Nucleus accumbens (tissue), 56 donors: Measurements from ENCODE around the gene LIMS3.
"Not testable (repeated sequence)": the region's sequence is repeated elsewhere in the genome, so short reads cannot be mapped to it uniquely, and the experiment has no call there.

ENCODE experiments used
- DNase-seq, 56 donors: peaks; one replicate each; lab custom pipeline; 2025; lab: John Stamatoyannopoulos, UW

The LIMS3 gene

DNA sequence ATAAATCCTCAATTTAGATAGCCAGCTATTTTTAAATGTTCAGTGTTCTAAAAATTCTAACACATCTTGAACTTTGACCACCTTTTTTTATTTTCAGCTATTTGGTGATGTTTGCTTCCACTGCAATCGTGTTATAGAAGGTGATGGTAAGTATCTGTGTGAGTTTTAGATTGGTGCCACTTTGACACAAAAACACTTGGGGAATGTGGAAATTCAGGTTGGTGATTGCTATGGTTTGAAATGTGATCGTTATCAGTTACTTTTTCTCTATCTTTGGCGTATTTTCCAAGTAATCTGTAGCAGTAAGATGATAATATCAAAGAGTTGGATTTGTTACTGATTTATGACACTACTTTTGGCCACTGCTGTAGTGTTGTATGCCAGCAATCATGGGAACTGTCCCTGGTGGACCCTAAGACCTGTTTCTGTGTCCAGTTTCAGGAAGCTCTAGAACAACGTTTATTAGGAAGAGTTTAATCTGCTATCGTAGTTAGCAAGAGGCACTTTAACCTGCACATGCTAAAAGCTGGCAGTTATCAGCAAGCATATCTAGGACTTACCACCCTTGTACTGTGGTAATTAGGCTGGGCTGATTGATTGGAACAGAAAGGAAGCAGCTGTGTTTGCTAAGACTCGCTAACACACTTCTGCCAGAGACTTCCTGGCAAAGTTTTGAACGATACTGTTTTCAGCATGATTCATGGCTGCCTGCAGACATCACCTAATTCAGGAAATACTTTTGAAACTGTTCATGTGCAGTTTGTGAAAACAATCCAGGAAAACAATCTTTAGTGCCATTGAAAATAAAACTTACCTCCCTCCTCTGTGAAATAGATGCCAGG, 23.3 kb downstream of the LIMS3 start:
- not testable (repeated sequence) for DNase-seq

DNA sequence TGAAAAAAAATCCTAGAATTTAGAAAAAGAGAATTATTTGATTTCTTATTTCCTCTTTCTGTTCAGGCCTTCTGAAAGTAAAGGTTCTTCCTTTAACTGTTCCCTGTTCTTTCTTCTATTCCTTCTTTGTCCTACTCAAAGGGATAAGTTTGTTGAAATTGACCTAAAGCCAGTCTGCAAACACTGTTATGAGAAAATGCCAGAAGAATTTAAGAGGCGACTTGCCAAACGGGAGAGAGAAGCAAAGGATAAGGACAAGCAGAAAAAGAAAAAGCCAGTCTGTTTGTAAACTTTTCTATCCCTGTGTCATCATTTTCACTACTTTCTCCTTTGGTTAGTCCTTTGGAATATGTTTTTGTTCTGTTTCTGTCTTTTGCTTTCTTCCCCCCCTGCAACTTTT, 26.0 kb downstream of the LIMS3 start:
- DNase-seq: not testable (repeated sequence)

DNA sequence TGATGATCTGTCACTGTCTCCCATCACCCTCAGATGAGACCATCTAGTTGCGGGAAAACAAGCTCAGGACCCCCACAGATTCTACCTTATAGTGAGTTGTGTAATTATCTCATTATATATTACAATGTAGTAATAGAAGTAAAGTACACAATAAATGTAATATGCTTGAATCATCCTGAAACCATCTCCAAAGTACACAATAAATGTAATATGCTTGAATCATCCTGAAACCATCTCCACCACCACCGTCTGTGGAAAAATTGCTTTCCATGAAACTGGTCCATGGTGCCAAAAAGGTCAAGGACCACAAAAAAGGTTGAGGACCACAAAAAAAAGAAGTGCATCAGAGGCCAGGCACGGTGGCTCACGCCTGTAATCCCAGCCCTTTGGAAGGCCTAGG, 29.3 kb downstream of the LIMS3 start:
- not testable (repeated sequence) for DNase-seq

DNA sequence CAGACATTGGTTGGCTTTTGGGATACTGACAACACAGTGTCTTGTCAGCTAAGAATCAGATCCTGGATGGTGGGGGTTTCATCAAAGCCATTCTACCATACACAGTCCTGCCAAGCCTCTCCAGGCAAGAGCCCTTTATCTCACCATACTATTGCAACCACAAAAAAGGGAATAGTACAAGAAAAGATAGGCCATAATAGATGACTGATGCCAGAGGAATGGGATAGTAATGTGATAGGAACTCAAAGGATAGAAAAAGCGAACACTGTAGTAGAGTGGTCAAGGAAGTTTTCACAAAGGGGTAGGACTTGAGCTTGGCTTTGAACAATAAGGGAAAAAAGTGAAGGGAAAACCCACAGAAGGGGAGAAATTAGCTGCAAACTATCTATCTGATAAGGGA, 30.7 kb downstream of the LIMS3 start:
- DNase-seq: not testable (repeated sequence)

DNA sequence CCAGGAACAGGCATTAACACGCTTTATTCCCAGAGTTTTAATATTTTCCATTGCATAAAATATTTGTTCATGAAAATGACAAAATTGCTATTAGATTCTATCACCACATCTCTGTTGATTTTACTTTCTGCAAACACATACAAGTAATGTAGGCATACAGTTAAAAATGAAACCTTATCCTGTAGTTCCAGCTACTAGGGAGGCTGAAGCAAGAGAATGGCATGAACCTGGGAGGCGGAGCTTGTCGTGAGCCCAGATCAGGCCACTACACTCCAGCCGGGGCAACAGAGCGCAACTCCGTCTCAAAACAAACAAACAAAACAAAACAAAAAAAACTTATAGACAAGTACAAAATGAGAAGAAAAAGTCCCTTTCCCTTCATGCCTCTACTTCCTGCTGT, 38.0 kb downstream of the LIMS3 start:
- DNase-seq: not testable (repeated sequence)

DNA sequence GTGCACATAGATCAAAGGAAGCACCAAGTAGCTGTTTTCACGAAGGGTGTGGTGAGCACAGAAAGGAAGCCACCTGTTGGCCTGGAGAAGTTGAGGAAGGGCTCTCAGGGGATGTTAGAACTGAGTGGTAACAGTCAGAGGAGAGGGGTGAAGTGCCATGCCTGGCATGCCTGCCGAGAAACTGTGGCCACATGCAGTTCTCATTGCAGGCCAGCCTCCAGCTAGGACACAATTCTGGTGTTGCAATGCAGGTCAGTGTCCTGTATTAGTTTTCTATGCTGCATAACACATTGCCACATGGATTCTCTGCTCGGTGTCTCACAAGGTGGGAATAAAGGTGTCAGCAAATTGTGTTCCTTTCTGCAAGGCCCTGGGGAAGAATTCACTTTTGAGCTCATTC, 46.9 kb downstream of the LIMS3 start:
- DNase-seq: not testable (repeated sequence)

DNA sequence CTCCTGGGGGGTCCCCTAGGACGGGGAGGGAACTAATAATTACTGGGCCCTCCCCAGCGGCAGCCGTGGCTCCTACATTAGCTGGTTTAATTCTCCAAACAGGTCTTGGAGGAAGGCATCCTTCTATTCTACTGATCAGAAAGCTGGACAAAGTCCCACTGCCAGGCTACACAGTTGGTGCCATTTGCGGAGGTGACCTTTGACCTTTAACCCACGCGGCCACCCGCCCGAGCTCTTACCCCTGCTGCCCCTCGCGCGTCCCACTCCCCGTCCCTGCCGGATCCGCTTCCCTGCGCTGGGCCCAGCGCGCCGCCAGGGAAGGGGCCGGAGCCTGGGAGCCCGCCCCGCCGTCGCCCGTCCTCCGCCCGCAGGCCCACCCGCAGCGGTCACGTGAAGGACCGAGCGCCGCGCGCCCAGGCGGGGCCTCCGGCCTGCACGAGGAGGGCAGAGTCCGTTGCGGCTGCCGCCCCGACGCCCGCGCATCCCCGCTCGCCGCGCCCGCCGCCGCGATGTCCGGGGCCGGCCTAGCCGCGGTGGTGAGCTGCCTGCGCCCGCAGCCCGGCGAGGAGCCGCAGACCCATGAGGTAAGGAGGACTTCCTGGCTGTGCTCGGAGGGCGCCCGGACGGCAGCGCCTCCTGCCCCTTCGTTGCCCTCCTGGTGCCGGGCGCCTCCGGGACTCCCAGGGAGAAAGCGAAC, 48.9 kb downstream of the LIMS3 start:
- DNase-seq: not testable (repeated sequence)

DNA sequence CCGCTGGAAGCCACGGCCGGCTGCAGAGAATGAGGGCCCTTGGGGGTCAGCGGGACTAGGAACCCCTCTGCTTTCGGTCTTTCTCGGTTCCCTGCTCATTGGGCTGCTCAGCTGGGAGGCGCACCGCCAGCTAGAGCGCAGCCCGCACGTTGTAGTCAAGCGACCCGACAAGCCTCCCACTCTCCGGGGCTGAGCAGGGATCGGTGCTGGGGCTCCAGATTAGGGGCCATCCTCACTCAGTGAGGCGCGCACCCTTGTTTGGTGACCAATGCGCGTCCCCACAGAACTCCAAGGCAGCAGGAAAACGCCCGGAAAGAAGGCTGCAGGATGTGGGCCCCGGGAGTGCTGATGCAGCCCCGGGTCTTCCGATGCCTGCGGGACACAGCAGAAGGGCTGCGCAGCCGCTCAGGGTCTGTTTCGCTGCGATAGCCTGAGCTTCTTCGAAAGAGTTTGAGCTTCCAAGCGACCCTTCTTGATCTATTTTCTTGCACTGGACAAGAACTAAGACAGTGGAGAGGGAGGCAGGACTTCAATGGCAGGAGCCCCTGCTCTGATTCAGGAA, 49.6 kb downstream of the LIMS3 start:
- not testable (repeated sequence) for DNase-seq

DNA sequence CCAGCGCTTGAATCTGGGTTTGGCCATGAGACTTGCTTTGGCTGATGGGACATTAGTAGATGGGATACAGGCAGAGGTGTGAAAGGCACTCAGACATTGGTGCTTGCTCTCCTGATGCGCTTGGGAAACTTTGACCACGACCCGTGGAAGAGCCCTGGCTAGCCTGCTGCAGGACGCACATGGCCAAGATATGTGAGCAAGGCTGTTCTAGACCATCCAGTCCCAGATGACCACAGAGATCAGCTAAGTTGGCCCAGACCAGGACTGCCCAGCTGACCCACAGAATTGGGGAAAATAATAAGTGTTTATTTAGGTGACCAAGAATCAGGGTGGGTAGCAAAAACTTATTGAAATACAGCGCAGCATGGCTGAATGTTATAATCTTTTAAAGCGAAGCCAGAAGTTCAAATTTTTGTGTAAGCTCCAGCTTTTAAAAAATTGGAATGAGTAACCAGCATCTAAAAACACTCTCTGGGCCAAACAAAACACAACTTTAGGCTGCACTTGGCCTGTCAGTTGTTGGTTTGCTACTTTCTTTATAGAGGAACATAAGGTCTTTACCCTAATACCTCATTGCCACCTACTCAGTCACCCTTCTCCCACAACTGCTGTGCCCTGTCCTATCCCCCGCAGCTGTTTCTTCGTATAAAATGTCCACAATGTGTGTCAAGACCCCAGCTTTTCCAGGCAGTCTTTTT, 51.8 kb downstream of the LIMS3 start:
- DNase-seq: not testable (repeated sequence)

DNA sequence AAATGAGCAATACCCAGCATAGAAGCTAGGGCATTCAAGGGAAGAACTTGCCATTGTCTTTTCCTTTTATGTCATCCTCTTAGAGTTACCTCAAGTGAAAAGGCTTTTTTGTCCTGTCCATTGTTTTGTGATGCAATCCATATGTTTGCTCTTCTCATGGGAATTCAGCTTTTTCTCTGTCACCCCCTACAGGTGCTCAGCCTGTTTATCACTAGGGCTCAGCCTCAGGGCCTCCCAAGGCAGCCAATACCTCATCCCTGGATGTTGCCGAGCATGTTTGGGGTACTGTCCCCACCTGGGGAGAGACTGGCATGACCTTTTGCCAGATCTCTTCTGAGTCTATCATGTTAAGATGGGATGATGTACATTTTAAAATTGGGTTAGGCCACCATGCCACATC, 65.5 kb downstream of the LIMS3 start:
- not testable (repeated sequence) for DNase-seq

DNA sequence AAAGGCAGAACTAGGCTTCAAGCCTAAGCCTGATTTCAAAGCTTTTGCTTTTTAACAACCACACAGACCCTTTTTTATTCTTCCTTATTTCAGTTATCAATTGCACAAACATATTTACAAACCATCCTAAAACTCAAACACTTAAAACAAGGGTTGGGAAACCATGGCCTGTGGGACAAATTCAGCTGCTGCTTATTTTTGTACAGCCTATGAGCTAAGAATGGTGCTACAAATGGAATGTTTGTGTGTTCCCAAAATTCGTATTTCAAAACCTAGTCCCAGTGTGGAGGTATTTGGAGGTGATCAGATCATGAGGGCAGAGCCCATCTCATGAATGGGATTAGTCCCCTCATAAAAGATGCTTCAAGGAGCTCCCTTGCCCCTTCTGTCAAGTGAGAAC, 67.0 kb downstream of the LIMS3 start:
- not testable (repeated sequence) for DNase-seq

DNA sequence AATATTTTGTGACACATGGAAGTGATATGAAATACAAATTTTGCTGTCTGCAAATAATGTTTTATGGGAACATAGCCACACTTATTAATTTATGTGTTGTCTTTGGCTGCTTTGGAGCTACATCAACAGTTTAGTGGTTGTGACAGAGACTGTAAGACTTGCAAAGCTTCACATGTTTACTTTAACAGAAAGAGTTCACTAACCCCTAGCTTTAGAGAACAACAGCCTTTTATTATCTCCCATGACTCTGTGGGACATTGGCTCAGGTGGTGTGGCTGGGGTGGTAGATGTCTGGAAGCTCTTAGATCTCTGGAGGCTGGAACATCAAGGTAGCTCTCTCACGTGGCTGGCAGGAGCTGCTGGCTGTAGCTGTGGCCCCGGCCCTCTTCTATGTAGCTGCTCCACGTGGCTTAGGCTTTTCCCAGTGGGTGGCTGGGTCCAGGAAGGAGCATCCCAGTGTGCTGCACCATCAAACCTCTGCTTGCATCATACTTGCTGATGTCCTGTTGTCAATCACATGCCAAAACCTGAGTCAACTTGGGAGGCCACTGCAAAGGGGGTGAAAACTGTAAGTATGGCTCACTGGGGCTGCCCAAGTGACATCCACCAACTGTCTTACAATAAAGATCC, 67.7 kb downstream of the LIMS3 start:
- DNase-seq: not testable (repeated sequence)

DNA sequence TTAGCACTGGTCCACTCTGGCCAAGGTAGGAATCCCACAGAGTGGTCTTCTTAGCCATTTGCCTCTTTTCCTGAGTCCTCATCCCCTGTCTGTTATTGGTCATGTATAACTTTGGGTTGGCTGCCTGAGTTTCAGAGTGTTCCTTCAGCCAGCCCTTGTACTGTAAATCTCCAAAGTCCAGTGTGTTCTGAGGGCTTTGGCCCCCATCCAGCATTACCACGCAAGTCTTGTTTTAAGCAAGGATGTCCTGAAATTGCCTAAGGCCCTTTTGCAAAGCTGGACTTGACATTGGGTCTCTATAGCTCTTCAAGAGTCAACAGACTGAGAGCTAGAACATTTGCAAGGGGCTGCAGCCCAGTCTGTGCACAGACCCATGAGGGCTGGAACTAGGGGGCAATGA, 68.4 kb downstream of the LIMS3 start:
- DNase-seq: not testable (repeated sequence)

DNA sequence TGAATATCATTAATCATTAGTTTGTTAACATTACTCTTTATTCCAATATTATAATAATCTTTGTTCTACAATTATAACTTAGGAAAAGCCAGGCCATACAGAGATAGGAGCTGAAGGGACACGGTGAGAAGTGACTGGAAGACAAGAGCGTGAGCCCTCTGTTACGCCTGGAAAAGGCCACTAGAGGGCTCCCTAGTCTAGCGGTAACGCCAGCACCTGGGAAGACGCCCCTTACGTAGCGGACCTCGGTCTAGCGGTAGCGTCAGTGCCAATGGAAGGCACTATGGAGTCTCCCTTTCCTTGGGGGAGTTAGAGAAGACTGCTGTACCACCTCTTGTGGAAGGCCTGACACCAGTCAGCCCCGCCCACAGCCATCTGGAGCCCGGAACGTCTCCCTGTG, 71.4 kb downstream of the LIMS3 start:
- DNase-seq: not testable (repeated sequence)

DNA sequence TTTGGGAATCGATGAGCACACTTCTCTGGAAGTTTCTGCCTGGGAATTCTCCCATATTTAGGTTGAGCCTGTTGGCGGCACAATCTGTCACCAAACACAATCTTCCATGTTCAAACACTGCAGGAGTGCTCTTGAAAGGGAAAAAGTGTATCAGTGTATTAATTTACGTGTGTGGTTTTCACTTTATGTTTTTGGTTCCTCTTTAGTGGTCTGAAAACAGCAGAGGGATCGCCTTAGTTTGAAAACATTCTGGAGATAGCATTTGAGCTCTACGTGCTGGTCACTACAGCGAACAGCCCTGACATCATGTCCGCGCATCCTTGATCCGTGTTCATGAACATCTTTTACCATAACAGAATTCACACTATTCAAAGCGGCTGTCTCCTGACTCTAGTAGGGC, 73.2 kb downstream of the LIMS3 start:
- not testable (repeated sequence) for DNase-seq
